Activated CD4-positive, alpha-beta T cell treated with anti-CD3 and anti-CD28 coated beads, Interleukin-2, amount 50 U/mL, for 24 hours (primary cell): Measurements from ENCODE around the gene KRT6C.
"Not testable (repeated sequence)": the region's sequence is repeated elsewhere in the genome, so short reads cannot be mapped to it uniquely, and the experiment has no call there.

Source experiments
- DNase-seq, 2 donors: peaks; one replicate each; pipeline ENCODE4 v3.0.0-alpha.2; 2020; ENCODE audit warnings: low read depth in 1 of 2, low spot score in 1 of 2

The KRT6C gene

DNA sequence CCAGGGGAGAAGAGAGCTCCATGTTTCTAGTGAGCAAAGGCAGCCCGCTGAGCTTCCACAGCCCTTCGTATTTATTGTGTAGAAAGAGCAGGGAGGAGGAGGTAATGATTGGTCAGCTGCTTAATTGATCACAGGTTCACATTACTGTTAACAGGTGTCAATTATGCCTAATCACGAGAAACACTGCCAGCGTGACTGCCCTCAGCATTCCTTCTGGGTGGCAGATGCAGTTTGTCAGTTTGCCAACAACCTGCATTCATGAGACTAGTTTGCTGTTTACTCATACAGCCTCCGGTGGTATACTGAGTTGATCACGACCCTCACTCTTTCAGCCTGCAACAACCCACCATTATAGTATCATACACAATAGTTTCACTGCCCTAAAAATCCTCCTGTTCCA lies 27.0 kb upstream of the KRT6C start:
- not testable (repeated sequence) for DNase-seq

DNA sequence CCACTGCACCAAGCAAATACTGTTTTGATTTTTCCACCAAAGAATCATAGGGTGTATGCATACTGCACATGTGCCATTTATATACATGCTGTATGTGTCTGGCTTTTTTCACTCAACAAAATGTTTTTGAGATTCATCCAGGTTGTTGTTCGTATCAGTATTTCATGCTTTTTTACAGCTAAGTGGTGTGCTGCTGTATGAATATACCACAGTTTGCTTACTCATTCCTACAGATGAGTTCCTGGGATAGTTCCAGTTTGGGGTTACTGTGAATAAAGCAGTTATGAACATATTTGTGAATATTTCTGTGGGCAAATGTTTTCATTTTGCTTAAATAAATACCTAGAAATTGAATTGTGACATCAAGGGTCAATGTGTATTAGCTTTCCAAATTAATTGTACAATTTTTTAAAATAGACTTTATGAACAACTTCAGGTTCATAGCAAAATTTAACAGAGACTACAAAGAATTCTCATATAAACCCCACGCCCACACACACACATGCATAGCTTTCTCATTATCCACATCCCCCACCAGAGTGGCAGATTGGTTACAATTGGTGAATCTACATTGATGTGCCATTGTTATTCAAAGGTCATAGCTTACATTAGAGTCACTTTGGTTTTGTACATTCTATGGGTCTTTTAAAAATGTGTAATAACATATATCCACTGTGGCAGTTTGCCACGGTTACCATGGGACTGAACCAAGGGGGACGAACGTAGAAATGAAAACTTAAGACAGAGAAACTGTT lies 26.4 kb upstream of the KRT6C start:
- DNase-seq: no peak

DNA sequence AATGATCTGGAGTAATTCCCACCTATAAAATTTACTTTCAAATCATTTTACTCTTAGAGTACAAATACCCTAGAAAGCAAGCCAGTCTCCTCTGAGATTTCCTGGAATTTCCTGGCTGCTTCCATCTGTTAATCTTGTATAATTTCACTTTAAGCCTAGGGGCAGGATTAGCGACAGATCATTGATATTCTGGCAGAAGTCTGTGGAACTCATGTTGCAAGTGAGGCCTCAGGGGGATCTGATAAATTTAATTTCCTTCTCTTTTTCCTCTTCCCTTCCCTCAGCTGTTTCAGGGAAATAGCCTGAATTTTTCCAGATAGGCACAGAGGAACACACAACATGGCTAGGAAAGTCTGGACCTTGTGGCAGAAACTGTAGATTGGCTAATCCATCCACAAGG lies 25.3 kb upstream of the KRT6C start:
- DNase-seq: no peak

DNA sequence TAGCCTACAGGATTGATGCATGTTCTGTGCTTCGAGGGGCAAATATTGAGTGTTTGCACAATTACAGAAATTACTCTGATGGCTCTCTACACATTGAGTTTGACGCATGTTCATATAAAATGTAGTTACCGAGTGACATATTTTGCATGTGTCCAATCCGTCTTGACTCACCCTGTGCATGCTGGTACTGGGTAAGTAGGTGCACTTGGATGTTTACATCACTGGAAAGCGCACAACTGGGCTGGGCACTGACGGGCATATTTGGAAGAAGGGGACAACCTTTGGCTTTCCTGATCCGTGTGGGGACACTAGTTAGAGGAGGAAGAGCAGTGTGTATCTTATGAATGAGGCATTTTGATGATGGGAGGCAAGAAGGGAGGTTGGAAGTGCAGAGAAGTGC lies 24.4 kb upstream of the KRT6C start:
- DNase-seq: no peak

DNA sequence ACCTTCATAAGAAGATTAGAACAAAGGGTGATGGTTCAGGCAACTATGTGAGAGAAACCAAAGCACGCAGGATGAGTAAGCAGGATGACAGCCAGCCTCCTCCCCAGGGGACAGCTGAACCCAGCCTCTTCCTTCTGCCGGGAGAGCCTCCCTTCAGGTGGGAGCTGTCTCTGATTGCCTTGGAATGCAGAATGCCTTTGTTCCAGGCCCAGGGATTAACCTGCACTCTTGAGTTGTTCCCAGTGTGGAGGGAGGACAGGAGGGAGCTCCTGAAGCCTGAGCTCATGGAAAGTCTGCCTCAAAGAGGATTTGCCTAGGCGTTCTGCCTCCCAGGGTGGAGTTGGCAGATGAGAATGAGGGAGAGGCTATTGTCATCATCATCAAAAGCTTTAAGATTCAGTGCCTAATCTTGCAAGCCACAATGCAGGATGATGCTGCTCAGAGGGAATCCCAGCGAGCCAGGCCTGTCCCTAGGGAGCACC lies 23.0 kb upstream of the KRT6C start:
- no peak for DNase-seq

DNA sequence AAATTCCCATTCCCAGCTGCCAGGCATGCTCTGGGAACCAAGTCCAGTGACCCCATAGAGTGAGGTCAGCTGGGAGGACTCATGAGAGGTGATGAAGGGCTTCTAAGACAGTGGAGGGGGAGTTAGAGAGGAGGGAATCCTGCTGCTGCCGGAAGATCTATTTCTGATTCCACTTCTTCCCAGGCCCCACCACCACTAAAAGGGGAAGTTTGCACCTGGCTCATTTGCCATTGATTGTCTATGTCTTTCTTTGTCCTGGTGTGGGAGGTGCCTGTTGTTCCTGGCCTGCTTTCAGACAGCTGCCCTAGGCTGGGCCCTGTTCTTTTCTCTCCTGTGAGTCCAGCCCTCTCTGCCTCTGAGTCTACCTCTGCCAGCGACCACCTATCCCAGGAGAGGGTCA lies 22.4 kb upstream of the KRT6C start:
- DNase-seq: no peak

DNA sequence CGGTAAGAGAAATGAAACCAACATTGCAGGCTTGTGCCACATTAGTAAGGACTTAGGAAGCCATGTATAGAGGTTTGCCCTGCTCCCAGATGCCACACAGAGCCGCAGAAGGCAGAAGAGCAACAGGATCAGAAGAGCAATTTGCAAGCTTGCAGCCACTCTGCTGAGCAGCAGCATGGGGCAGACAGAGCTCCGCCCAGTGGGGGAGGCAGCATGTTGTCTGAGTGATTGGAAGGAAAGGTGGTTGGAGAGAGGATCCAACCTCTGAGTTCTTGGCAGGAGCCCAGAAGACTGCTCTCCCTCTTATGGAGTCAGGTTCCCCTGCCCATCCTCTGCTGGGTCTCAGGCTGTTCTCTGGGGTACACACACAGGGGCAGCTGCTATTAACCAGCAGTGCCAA lies 21.8 kb upstream of the KRT6C start:
- DNase-seq: no peak

DNA sequence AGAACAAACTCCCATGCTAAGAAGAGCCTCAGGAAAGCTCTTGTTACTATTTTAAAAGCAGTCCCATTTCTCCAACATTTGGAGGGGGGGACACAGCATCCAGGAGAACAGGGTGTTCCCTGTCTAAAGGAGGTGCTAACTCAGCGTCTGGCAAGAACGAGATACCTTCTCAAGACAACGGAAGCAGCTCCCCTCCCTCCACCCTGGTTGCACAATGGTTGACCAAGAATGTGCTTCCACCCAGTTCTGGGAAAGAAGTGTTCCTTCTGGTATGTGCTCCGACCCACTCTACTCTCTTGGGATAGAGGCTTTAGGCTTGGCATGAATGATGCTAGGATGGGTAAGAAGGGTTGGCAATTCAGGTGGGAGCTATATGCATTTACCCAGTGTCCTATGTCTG lies 20.9 kb upstream of the KRT6C start:
- no peak for DNase-seq

DNA sequence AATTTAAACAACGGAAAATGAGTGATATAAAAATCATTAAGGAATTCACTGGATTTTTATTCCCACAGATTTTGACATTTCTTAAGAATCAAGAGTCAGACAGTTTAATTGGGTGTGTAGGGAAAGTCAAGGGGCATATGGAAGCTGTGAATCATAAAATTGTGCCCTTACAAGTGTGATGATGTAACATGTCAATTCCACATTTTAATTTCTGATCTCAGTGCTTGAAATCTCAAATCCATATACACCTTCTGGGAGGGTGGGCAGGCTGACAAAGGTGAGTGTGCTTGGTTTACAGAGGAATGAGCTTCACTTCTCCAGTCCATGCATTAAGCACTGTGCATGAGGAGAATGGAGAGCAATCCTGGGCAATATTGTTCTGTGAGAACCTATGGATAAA lies 20.5 kb upstream of the KRT6C start:
- no peak for DNase-seq

DNA sequence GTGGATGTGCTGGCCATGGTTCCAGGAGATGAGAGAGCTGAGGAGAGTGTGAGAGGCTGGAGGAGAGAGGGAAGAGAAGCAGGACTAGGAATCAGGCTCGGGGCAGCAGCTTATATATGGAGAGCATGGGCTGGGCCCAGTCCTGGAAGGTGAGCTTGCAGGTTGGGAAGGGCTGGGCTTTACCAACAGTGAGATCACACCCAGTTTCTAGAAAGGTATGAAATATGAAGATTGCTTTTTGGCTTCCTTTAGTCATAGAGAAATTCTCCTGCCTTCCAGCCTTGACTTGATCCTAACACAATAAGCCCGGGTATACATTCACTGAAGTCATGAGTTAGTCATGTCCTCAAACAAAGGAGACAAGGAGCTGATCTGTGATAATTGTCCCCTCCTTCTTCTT lies 19.6 kb upstream of the KRT6C start, which contains the start of gene KRT6A:
Gene KRT6A (minus strand): TSS at position 86 of the 400 bp plus-strand sequence. CDS start 69 bp downstream, at position 17.
- DNase-seq: no peak

DNA sequence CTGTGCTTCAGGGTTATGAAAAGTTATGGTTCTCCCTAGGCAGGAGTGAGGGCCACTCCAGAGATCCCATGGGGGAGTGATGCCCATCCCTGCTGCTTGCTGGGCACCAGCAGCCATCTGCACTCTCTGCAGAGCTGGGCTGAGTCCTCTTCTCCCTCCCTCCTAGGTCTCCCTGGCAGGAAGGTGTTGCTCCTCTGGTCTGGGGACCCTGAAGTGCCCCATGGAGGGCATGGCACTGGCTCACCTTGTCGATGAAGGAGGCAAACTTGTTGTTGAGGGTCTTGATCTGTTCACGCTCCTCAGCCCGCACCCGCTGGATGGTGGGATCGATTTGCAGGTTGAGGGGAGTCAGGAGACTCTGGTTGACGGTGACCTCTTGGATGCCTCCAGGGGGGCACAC lies 18.8 kb upstream of the KRT6C start:
- not testable (repeated sequence) for DNase-seq

DNA sequence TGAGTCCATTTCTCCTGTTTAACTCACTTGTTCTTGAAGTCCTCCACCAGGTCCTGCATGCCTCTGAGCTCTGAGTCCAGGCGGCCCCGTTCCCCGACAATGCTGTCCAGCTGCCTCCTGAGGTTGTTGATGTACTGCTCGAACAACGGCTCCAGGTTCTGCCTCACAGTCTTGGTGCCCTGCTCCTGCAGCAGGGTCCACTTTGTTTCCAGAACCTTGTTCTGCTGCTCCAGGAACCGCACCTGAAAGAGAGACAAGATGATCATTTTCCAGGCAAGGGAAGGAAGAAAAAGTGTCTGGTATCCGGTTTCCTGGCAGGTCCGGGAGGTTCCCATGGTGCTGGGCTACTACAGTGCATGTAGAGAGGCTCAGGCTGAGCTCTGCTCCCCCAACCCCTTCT lies 17.9 kb upstream of the KRT6C start:
- DNase-seq: not testable (repeated sequence)

DNA sequence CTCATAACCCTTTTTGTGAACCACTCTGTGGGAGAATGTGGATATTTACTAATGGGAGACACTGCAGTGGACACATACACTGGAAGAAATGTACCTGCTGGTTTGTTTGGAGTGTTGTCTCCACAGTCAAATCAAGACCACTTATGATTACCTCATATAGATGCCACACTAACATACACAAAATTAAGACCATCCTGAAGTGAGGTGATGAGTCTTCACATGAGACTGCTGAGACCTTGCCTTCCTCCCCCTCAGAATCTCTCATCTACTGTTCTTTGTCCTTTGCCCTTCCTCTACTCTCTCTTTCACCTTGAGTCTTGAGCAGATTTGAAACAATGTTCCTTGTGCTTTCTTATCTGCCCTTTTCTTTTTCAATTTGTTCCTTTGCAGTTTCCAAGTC lies 15.1 kb upstream of the KRT6C start:
- DNase-seq: no peak

DNA sequence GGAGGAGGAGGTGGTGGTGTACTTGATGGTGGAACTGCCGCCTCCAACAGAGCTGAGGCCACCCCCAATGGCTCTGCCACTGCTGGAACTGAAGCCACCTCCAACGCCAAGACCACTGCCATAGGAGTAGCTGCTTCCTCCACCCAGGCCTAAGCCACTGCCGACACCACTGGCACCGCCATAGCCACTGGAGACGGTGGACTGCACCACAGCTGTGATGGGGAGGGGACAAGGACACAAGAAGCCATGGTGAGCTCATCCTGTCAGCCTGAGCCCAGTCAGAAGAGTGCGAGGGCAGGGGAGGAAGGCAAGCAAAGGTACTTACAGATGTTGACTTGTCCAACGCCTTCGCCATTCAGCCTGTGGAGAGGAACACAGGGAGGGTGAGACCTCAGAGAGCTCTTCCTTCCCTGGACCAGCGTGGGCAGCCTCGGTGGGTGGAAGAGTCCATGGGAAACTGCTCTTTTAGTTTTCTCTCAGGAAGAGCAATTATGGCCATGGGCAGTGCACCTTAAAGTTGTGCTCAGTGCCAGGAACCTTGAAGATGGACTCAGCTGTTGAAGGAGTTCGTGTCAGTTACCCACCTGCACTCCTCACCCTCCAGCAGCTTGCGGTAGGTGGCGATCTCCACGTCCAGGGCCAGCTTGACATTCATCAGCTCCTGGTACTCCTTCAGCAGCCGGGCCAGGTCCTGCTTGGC lies 14.3 kb upstream of the KRT6C start:
- not testable (repeated sequence) for DNase-seq

DNA sequence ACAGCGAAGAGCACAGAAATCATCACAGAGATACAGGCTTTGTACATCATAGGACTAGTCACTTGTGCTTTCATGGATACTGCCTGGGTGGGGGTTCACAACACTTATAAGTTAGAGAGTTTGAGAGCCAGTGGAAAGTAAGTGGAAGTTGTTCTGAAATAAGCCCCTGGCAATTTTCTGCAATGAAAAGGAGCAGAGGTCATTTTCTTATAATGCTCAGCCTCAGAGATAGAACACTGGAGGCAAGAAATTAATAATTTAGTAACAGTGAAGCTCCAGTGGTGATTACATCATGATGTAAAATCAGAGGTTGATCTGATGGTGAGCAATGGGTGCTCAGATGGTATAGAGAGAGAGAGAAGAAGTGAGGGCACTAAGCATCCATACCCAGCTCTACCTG lies 13.6 kb upstream of the KRT6C start:
- DNase-seq: no peak

DNA sequence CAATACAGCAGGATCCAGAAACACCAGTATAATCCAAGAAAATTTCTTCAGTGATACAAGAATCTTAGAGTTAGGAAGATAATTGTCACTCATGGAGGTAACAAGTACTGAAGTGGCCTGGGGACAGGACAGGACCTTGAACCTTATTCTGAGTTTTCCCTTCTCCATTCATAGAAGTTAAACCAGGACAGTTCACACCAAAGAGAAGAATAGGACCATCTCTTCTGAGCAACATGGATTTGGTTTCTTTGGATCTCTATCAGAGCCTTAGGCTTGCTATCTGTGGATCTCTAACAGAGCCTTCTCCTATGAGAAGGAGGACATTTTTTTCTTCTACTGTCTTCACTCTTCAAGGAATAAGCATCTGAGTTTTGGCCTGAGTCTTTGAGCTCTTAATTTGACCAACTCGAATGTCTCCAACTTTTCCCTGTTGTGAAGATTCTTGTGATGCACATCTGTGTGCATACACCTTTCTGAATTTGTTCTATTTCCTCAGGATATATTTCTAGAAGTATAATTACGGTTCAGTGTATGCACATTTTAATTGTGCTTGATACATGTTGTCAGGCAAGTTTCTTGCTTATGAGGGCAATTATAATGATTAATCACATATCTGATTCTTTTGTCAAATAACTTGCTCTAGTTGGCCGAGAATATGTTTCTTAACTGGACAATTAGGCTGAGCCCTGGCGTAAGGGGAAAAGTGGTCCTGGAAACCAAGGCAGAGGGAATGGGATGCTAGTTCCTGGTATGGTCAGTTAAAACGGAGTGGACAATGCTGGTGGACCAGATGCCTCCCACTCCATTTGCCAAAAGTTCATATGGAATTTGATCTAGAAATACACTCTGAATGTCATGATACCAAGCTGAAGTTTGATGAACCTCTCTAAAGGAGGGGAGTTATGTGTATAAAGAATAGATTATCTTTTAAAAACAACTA lies 12.8 kb upstream of the KRT6C start:
- DNase-seq: no peak

DNA sequence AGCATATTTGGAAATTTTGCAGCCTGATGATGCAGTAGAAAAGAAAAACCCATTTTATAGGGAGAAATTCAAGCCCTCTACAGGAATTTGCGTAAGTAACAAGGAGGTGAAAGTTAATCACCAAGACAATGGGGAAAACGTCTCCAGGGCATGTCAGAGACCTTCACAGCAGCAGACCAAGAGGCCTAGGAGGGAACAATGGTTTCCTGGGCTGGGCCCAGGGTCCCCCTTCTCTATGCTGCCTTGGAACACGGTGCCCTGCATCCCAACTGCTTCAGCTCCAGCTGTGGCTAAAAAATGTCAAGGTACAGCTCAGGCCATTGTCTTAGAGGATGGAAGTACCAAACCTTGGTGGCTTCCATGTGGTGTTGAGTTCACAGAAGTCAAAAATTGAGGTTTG lies 6.5 kb upstream of the KRT6C start:
- DNase-seq: no peak

DNA sequence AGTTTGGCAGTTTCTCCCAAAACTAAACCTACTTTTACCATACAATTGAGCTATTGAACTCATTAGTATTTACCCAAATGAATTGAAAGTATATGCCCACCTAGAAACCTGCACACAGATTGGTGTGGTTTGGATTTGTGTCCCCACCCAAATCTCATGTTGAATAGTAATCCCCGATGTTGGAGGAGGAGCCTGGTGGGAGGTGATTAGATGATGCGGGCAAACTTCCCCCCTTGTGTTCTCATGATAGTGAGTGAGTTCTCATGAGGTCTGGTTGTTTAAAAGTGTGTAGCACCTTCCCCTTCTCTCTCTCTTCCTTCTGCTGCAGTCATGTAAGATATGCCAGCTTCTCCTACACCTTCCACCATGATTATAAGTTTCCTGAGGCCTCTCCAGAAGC lies 4.0 kb upstream of the KRT6C start:
- no peak for DNase-seq

DNA sequence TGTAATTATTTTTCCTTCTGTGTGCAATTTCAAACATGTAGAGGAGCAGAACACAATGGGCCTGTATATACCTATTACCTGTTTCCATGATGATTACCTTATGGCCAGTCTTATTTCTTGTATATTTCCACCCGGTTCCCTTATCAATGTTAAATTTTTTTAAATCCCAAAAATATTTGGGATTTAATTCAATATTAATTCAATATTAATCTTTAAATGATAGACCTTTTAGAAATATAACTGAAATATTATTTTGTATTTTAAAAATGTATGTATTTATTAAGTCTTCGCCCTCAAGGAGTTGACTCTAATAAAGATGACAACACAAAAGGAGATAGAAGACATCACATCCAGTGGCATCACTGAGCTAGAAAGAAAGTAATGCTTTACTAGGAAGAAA lies 607 bp upstream of the KRT6C start:
- DNase-seq: no peak

DNA sequence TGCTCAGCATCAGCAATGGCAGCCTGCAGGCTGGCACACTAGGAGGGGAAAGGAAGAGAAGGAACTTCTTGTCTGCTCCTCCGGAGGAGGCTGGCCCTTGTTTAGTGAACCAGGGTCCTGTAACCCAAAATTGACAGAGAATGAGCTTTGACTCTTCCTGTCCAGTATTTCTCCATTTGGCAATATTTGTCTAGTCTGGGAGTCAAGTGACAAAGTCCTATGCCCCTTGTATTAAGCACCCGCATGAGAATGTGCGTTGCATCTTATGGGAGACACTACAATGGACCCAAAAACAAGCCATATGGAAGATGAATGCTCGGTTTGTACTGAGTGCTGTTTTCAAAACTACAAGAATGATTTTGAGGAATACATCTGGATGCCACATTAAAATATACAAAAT lies 3.8 kb downstream of the KRT6C start:
- DNase-seq: no peak

DNA sequence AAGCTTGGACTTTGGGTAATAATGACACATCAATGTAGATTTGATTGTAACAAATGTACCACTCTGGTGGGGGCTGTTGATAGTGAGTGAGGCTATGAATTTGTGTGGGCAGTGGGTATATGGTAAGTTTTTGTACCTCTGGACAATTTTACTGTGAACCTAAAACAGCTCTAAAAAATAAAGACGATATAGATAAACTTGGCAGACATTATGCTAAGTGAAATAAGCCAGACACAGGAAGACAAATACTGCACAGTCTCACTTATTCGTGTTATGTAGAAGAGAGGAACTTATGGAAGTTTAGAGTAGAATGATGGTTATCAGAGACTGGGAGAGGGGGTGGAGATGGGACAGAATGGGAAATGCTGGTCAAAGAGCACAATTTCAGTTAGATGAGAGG lies 8.7 kb downstream of the KRT6C start:
- no peak for DNase-seq

DNA sequence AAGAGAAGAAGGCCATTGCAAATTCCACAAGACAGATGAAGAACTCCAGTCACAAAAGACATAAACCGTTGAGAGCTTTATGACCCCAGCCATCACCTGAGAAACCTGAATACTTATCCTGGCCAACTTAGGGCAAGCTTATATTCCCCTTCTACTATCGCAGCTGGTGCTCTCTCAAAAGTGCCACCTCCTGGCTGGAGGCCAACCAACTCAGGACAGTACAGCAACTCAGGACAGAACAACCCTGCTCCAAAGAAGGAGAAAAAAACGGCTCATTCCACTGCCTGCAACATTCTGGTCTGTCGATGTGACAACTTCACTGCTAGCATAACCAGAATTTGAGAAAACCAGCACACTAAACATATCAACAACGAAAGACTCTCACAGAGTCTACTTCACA lies 11.9 kb downstream of the KRT6C start:
- no peak for DNase-seq
